Measurements from ENCODE around the gene TTC34.

TTC34 gene

DNA sequence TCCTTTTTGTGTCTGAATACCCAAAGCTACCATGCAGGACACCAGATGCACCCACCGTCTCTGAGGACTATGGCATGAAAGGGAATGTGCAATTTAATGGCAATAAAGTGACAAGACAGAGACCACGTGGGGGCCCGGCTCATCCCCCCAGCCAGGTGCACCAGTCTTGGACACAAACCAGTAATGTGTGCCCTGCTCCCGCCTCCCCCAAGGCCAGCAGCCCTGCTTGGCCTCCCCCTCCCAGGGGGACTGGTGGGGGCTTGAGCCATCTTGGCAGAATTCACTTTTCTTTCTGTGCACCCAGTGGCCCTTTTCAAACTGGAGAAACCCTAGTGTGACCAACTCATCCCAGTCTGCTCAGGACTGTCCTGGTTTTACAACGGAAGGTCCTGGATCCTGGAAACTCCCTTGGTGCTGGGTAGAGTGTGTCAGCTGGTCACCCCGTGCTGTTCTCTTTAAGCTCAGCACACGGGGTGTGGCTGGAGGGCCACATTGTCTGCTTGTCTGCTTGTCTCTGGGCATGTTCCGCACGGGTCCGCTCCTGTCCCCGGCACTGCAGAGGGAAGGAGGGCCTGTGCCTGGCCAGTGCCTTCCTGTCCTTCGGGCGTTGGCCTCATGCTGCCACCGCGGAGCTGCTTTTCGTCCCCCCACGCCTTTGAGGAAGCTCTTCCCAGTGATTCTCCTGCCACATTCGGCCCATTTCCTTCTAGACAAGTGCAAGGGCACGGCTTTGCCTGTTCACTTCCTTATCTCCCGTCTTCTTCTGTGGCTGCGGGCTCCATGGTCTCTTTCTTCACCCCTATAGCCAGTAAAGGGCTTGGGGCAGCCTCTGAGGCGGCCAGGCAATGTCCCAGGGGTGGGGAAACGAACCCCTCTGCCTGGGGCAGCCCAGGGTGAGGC is 45.8 kb upstream of the TTC34 start:
- Histone ChIP-seq H2AFZ (ENCODE audit: low read length) (no peak overlapping the region), H3K27ac (ENCODE audit: low read depth, low read length, poor library complexity, severe bottlenecking) (no peak overlapping the region), H3K4me1 (ENCODE audit: insufficient read depth, low read length, severe bottlenecking) (no peaks in the 10 kb centered on the region), H3K9ac (ENCODE audit: low read length) (no peak overlapping the region), H3F3A (ENCODE audit: insufficient read depth, low read length) (no peaks in the 10 kb centered on the region), H3K79me2 (ENCODE audit: insufficient read depth, low read length) (no peaks in the 10 kb centered on the region), H3K4me2 (ENCODE audit: low read length) (no peak overlapping the region), H3K9me3 (ENCODE audit: low read length) (no peaks in the 10 kb centered on the region), H3K27me3 (ENCODE audit: insufficient read depth, low read length) (no peaks in the 10 kb centered on the region), H3K36me3 (ENCODE audit: insufficient read depth, low read length) (no peaks in the 10 kb centered on the region; the same call in 1 of the 2 replicates), H3K9me2 (ENCODE audit: low read depth, low read length) (no peaks in the 10 kb centered on the region), H3K4me3 (ENCODE audit: low read depth, low read length, poor library complexity, severe bottlenecking) (no peak overlapping the region), H4K20me1 (ENCODE audit: insufficient read depth, low read length) (no peaks in the 10 kb centered on the region)
- TF ChIP-seq, protein P1, sequence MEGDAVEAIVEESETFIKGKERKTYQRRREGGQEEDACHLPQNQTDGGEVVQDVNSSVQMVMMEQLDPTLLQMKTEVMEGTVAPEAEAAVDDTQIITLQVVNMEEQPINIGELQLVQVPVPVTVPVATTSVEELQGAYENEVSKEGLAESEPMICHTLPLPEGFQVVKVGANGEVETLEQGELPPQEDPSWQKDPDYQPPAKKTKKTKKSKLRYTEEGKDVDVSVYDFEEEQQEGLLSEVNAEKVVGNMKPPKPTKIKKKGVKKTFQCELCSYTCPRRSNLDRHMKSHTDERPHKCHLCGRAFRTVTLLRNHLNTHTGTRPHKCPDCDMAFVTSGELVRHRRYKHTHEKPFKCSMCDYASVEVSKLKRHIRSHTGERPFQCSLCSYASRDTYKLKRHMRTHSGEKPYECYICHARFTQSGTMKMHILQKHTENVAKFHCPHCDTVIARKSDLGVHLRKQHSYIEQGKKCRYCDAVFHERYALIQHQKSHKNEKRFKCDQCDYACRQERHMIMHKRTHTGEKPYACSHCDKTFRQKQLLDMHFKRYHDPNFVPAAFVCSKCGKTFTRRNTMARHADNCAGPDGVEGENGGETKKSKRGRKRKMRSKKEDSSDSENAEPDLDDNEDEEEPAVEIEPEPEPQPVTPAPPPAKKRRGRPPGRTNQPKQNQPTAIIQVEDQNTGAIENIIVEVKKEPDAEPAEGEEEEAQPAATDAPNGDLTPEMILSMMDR (IDR thresholded peaks at IDR 0.05; ENCODE audit: low read length): no peak
- TF ChIP-seq EZH2 (IDR thresholded peaks at IDR 0.05; ENCODE audit: borderline replicate concordance, low read length): no peak

- H3K9me3 ChIP-seq (ENCODE audit: low read length): no peaks in the 10 kb centered on the region
- no peak overlapping the region for H2AFZ ChIP-seq (ENCODE audit: low read length)
- H3K9me2 ChIP-seq (ENCODE audit: low read depth, low read length): no peaks in the 10 kb centered on the region
- no peak overlapping the region for H3K27ac ChIP-seq (ENCODE audit: low read depth, low read length, poor library complexity, severe bottlenecking)
- no peak overlapping the region for H3K4me3 ChIP-seq (ENCODE audit: low read depth, low read length, poor library complexity, severe bottlenecking)
- H3K4me1 ChIP-seq (ENCODE audit: insufficient read depth, low read length, severe bottlenecking): no peaks in the 10 kb centered on the region
- H3K36me3 ChIP-seq (ENCODE audit: insufficient read depth, low read length): no peaks in the 10 kb centered on the region; the same call in 1 of the 2 replicates
- no peaks in the 10 kb centered on the region for H3K79me2 ChIP-seq (ENCODE audit: insufficient read depth, low read length)
- no peaks in the 10 kb centered on the region for H4K20me1 ChIP-seq (ENCODE audit: insufficient read depth, low read length)
- no peak overlapping the region for H3K9ac ChIP-seq (ENCODE audit: low read length)
- H3K27me3 ChIP-seq (ENCODE audit: insufficient read depth, low read length): no peaks in the 10 kb centered on the region
- TF ChIP-seq, protein P1 (IDR thresholded peaks at IDR 0.05; ENCODE audit: low read length): no peak
- TF ChIP-seq EZH2 (IDR thresholded peaks at IDR 0.05; ENCODE audit: borderline replicate concordance, low read length): no peak
- no peaks in the 10 kb centered on the region for H3F3A ChIP-seq (ENCODE audit: insufficient read depth, low read length)
- H3K4me2 ChIP-seq (ENCODE audit: low read length): no peak overlapping the region
These were observed 44.4 kb upstream of the TTC34 start for GRCh38 chr1:2845869-2846268.

DNA sequence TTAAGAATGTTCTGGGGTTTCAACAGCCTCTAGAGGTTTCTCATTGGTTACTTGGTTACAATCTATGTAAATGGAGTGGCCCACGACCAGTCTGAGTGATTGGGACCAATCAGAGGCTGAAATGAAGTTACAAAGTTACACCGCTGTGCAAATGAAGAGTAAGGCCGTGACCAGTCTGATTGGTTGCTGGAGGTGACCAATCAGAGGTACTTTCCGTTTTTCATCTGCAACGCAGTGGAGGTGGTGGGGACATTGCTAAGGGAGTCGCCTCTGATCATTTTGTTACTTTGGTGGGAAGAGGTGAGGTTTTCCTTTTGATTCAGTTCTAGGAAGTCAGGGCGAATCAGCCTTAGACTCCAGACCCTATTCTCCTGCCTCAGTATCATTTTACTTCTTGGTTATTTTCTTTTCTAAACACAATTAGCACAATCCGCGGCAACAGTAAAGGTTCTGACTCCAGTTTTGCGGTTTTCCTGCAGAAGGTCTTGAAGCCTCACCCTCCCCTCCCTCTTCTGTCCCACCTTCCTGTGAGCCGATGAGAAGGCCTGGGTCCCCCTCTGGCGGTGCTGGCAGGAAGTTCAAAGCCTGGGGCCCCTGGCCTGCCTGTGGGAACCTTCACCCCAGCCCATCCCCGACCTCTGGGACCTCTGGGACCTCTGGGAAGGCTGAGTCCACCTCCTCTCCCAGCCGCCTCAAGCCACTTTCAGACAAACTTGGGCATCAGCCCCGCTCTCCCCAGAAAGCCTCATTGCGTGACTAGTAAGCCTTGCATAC is 38.7 kb upstream of the TTC34 start:
- Histone ChIP-seq H3K9me3 (ENCODE audit: low read length) (no peaks in the 10 kb centered on the region), H3K9me2 (ENCODE audit: low read depth, low read length) (no peaks in the 10 kb centered on the region), H3K36me3 (ENCODE audit: insufficient read depth, low read length) (no peaks in the 10 kb centered on the region; the same call in 1 of the 2 replicates), H4K20me1 (ENCODE audit: insufficient read depth, low read length) (no peaks in the 10 kb centered on the region), H3K27ac (ENCODE audit: low read depth, low read length, poor library complexity, severe bottlenecking) (no peak overlapping the region), H3K4me1 (ENCODE audit: insufficient read depth, low read length, severe bottlenecking) (no peaks in the 10 kb centered on the region), H3F3A (ENCODE audit: insufficient read depth, low read length) (no peaks in the 10 kb centered on the region), H3K9ac (ENCODE audit: low read length) (no peak overlapping the region), H2AFZ (ENCODE audit: low read length) (no peak overlapping the region), H3K79me2 (ENCODE audit: insufficient read depth, low read length) (no peaks in the 10 kb centered on the region), H3K4me2 (ENCODE audit: low read length) (no peak overlapping the region), H3K27me3 (ENCODE audit: insufficient read depth, low read length) (peaks cover 8% of the 10 kb centered on the region; the same call in 1 of the 2 replicates), H3K4me3 (ENCODE audit: low read depth, low read length, poor library complexity, severe bottlenecking) (no peak overlapping the region)
- TF ChIP-seq EZH2 (IDR thresholded peaks at IDR 0.05; ENCODE audit: borderline replicate concordance, low read length): no peak
- TF ChIP-seq, protein P1 (IDR thresholded peaks at IDR 0.05; ENCODE audit: low read length): no peak
